Kidney tubule cell (primary cell): ENCODE results near the gene STMND1.

Experiments used
- DNase-seq: peaks from one replicate; pipeline ENCODE4 v3.0.0-alpha.2; 2018; ENCODE audit warnings: low spot score

The STMND1 gene

DNA sequence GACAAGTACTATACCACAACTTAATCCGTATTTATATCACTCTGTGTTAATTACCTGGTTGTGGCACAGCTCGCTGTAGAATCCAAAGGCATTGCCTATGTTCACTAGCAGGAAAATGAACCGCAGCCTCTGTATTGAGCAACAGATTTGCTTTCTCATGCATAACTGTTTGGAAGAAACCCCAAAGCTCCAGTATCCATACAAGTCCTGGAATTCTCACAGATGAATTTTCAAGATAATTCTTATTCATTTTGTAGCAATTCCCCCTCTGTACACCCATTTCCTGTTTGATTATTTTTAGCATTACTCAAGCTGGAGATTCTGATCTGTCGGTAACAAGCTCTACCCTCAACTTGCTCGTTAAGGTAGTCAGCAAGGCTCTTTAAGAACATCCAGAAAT, 63.5 kb downstream of the STMND1 start:
- DNase-seq: no peak

DNA sequence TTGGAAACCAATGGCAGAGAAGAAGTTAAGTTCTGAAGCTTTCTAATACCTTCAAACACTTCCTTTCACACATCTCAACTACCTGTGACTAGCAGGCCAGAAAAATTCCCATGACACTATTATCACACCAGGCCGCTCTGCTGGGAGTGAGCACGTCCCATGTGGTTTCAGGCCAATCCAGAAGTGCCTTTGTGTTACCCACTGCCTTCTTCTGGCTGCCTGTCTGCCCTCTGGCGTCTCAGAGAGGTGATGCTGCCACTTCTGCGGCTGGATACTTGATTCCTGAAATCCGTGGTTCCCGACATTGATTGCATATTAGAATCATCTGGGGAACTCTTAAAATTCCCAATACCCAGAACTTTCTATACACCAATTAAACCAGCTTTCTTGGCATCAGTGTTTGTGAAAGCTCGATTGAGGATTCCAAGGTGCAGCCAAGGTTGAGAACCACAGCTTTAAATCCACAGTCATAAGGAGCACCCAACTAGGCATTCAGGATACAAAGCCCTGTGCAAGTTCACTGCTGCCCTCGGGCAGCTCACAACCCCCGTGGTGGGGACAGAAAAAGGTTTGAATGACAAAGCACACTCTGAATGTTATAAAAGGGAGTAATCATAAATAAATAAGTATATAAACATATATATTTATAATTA, 65.6 kb downstream of the STMND1 start:
- peak; percentile 76 for DNase-seq

DNA sequence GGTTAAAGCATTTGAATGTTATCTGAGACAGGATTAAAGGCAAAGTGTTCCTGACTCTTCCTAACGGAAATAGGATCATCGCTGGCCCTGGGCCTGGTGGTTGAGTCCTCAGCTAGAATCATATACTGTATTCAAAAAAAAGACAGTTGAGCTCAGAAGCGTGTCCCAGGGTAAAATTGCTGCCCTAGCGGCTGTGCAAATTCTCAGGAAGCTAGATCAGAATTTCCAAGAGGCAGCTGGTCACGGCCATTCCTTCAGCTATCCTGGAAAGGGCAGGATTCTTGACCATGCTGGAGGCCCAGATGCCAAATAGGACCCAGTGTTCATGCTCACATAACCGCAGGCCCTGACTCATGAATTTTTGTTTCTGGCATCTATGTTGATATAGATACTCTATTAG, 67.4 kb downstream of the STMND1 start:
- DNase-seq: no peak

DNA sequence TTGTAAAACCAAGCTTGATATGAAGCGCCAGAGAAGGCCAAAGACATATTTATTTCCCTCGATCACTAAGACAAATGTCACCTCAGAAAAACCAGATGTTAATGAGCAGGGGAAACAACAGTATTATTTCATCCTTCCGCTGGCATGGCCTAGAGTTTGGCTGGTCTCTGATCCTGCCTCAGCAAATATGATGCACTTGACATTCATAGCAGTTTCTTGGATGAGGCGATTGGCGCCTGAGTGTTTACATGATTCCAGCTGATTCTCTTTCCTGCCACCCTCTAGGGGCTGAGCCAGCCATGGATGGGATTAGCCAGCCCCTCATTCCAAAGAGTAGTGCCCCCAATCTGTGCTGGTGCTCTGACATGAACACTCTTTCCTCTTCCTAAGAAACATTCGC, 67.9 kb downstream of the STMND1 start:
- no peak for DNase-seq

DNA sequence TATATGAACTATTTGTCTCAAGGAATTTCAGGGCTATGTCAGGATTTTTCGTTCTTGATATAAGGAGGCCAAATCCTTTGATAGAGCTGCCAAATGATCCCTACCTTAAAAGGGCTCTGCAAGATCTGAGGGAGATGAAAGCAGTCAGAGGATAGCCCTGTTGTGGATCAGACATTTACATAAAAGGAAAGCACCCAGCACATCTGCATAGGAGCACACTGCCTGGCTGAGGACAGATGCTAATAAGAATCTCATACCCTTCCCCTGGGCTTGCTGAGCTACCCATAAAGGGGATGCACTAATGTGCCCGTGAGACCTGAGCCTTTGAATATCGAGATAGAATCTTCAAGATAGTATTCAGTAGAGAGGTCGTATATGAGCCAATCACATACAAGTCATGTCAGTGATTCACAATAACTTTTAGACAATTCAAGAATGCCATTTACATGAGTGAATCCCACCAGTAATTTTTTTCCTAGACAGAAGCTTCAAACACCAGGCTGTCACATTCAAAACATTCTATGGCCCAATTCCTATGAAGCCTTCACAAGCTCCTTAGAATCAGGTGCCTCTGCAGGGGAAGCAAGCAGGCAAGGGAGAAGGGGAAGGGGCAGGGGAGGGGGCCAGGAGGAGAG, 71.1 kb downstream of the STMND1 start:
- no peak for DNase-seq

DNA sequence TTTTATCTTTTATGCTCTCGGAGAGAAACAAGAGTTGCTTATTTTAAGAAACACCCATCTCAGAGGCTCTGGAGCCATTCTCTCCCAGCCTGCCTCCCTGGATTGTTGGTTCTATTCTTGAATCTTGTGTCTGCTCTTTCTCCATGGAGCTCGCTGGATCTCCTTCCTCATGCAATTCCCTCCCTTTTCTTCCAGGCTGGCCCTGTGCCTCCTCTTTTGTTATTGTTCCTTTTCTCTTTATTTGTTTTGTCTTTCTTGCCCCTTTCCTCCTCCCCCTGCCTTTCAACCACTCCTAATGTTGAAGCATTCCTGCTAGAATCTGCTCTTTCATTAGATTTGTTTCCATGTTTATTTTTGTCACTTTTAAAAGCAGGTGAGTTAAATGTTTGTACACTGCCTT, 76.5 kb downstream of the STMND1 start:
- no peak for DNase-seq

DNA sequence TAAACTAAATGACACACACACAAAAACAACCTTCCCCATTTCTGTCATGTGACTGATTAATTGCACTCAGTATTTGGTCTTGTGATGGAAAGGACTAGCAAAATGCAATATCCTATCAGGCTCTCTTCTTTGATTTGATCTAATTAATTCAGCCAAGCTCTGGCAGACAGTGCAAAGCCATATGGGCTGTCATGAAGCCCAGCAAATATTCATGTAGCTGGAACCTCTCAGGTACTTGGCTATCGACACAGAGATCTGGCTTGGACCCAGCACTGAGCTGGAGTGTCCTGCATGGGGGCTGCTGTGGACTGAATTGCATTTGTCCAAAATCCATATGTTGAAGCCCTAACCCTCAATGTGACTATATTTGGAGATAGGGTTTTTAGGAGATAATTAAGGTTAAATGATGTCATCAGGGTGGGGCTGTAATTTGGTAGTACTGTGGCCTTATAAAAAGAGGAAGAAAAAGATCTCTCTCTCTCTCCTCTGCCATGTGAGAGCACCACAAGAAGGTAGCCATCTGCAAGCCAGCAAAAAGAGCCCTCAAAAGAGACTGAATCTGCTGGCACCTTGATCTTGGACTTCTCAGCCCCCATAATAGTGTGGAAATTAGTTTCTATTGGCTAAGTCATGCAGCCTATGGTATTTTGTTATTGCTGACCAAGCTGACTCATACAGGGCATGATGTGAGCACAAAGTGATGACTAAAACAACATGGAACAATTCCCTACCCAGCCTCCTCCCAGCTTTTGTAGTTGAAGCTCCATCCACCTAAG, 77.1 kb downstream of the STMND1 start:
- peak; percentile 67 for DNase-seq

DNA sequence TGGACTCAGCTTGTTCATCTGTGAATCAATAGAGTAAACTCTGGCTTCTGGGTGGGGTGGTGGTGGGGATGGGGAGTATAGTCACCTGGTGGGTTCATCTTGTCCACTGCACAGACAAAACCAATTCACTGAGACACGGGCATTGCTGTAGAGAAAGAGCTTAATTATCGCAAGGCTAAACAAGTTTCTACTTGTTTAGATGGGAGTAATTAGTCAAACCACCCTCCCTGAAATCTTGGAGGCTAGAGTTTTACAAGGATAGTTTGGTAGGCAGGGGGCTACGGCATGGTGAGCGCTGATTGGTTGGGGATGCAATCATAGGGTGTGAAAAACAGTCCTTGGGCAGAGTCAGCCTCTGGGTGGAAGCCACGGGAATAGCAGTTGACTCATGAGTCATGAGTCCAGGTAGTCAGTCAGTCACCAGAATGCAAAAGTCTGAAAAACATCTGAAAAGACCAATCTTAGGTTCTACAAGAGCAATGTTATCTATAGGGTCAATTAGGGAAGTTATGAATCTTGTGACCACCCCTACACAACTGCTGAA, 77.8 kb downstream of the STMND1 start:
- peak; percentile 53 for DNase-seq
